Nephron (organoid): ENCODE measurements around the gene SMARCA2.

Source experiments
- H3K27ac Mint-ChIP-seq, 3 experiments: 2 replicates each; pipeline ENCODE4 v1.8.0; 2020; ENCODE audit warnings: mixed read lengths in 3 of 3, mild to moderate bottlenecking in 2 of 3, moderate library complexity in 1 of 3
- H3K27me3 Mint-ChIP-seq: 2 replicates; pipeline ENCODE4 v1.8.0; 2021; ENCODE audit warnings: low read depth, mild to moderate bottlenecking, moderate library complexity, mixed read lengths
- H3K36me3 Mint-ChIP-seq: 2 replicates; pipeline ENCODE4 v1.8.0; 2020; ENCODE audit warnings: low read depth, mixed read lengths
- H3K4me1 Mint-ChIP-seq: 2 replicates; pipeline ENCODE4 v1.8.0; 2020; ENCODE audit warnings: mixed read lengths
- H3K4me3 Mint-ChIP-seq, 3 experiments: 2 replicates each; pipeline ENCODE4 v1.8.0; 2020; ENCODE audit warnings: mild to moderate bottlenecking in 3 of 3, mixed read lengths in 3 of 3, moderate library complexity in 2 of 3
- H3K9me3 Mint-ChIP-seq: 2 replicates; pipeline ENCODE4 v1.8.0; 2020; ENCODE audit warnings: mixed read lengths
- CTCF ChIP-seq, 3 experiments: fragments of 200-600 bp; sonication (generic); IDR thresholded peaks; one replicate each; pipeline ENCODE4 v1.5.0; 2021; ENCODE audit warnings: antibody characterized with exemption in 3 of 3; ENCODE audit not compliant: unreplicated experiment in 3 of 3

SMARCA2 gene

GRCh38 chr9:2014696-2015580 lies at the start of gene SMARCA2:
TSS of gene SMARCA2 (plus strand) at chr9:2015347. CDS start at chr9:2029023, 13,676 bp downstream.
- TF ChIP-seq CTCF (IDR thresholded peaks at IDR 0.05; ENCODE audit: unreplicated experiment in 3 of 3) = no peak
- H3K4me3 Mint-ChIP-seq = peak within 1 kb of the TSS; percentile 96 to 100 (median 99)
- peak within 1 kb of the TSS; percentile 97 to 99 (median 97) for H3K27ac Mint-ChIP-seq
- peaks cover 25% of the 10 kb centered on the region for H3K4me1 Mint-ChIP-seq
- peaks cover 24% of the 10 kb centered on the region for H3K27me3 Mint-ChIP-seq
- H3K36me3 Mint-ChIP-seq = no peaks in the 10 kb centered on the region
- no peaks in the 10 kb centered on the region for H3K9me3 Mint-ChIP-seq

DNA sequence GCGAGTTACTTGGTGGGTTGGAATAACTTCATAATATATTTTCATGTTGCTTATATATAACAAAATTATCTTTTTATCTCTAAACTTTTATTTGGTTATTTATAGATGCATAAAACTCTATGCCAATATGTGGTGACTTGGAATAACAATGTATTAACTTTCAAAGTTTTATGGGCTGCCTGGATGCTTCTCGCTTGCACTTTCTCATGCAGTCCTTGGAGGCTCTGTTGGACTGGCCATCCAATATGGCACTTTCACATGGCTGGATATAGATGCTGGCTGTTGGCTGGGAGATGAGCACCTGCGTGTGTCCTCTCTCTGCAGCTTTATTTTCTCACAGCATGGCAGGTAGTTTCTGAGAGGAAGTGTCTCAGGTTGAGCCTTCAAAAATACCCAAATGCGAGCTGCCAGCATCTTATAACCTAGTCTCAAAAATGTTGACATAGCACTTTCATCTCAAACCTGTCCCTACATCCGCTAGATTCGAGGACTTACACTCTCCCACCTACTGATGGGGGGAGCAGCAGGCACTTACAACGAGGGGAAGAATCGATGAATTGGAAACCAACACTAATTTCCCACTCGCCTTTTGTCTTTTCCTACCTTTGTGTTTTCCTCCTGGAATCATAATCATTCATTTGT lies 48.3 kb upstream of the SMARCA2 start:
- Mint-ChIP-seq H3K4me1 (peaks cover 18% of the 10 kb centered on the region), H3K36me3 (no peaks in the 10 kb centered on the region), H3K4me3 (no peak overlapping the region), H3K9me3 (peaks cover 6% of the 10 kb centered on the region), H3K27me3 (no peaks in the 10 kb centered on the region), H3K27ac (no peak overlapping the region)
- no peak for TF ChIP-seq CTCF (IDR thresholded peaks at IDR 0.05; ENCODE audit: unreplicated experiment in 3 of 3)

DNA sequence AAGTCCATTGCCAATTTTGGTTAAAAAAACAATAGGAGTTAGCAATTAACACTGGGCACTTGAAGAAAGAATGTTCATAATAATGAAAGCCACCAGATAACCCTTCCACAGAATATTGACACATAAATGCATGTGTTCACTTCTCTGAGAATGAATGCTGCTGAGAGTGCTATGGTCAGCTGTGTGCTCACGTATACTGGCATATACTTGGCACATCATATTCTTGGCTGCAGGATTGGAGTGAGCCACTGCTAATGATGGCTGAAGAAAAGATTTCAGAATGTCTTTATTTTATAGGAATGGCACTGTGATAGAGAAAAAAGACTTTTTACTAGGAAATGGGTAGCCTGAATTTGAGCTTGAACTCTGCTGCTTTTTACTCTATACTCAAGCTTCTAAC lies 46.0 kb upstream of the SMARCA2 start:
- Mint-ChIP-seq H3K4me3 (no peak overlapping the region), H3K27ac (no peak overlapping the region), H3K9me3 (peaks cover 17% of the 10 kb centered on the region), H3K27me3 (no peaks in the 10 kb centered on the region), H3K4me1 (no peaks in the 10 kb centered on the region), H3K36me3 (no peaks in the 10 kb centered on the region)
- TF ChIP-seq CTCF (IDR thresholded peaks at IDR 0.05; ENCODE audit: unreplicated experiment in 3 of 3) = no peak

GRCh38 chr9:1969898-1970297 lies 45.2 kb upstream of the SMARCA2 start:
- Mint-ChIP-seq H3K9me3 (peaks cover 17% of the 10 kb centered on the region), H3K27ac (no peak overlapping the region), H3K36me3 (no peaks in the 10 kb centered on the region), H3K4me3 (no peak overlapping the region), H3K4me1 (peaks cover 3% of the 10 kb centered on the region), H3K27me3 (no peaks in the 10 kb centered on the region)
- TF ChIP-seq CTCF (IDR thresholded peaks at IDR 0.05; ENCODE audit: unreplicated experiment in 3 of 3) = no peak

DNA sequence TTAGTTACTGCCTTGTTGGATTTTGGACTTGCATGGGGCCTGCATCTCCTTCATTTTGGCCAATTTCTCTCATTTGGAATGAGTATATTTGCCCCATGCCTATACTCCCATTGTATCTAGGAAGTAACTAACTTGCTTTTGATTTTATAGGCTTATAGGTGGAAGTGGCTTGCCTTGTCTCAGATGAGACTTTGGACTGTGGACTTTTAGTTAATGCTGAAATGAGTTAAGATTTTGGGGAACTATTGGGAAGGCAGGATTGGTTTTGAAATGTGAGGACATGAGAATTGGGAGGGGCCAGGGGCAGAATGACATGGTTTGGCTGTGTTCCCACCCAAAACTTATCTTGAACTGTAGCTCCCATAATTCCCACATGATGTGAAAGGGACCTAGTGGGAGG lies 42.5 kb upstream of the SMARCA2 start:
- H3K9me3 Mint-ChIP-seq = peaks cover 17% of the 10 kb centered on the region
- no peak for TF ChIP-seq CTCF (IDR thresholded peaks at IDR 0.05; ENCODE audit: unreplicated experiment in 3 of 3)
- no peaks in the 10 kb centered on the region for H3K36me3 Mint-ChIP-seq

More for the DNA sequence above, 42.5 kb upstream of the SMARCA2 start:
- Mint-ChIP-seq H3K27ac (no peak overlapping the region), H3K4me1 (peaks cover 10% of the 10 kb centered on the region), H3K4me3 (no peak overlapping the region), H3K27me3 (no peaks in the 10 kb centered on the region)
